Measurements from ENCODE around the gene PPP1R15B.

- TF ChIP-seq CTCF (IDR thresholded peaks at IDR 0.05; ENCODE audit: low read depth, low read length, missing input control): no peak
- no peak for TF ChIP-seq ATF3 (IDR thresholded peaks at IDR 0.05)
- no peak for TF ChIP-seq YY1 (IDR thresholded peaks at IDR 0.05)
- TF ChIP-seq RAD21 (IDR thresholded peaks at IDR 0.05): no peak
- no peak for TF ChIP-seq EGR1 (IDR thresholded peaks at IDR 0.05; ENCODE audit: low read depth in 2 of 2)
- no peak for TF ChIP-seq MAX (IDR thresholded peaks at IDR 0.05)
- TF ChIP-seq JUND (IDR thresholded peaks at IDR 0.05): no peak
- no peak for TF ChIP-seq TAF1 (conservative IDR thresholded peaks at IDR 0.05)
- TF ChIP-seq HNF4A (conservative IDR thresholded peaks at IDR 0.05): no peak
- no peak for TF ChIP-seq REST (IDR thresholded peaks at IDR 0.05)
- TF ChIP-seq GABPA (IDR thresholded peaks at IDR 0.05 in 1 of 2, conservative IDR thresholded peaks at IDR 0.05 in 1 of 2): no peak
- TF ChIP-seq HNF4G (IDR thresholded peaks at IDR 0.05): no peak
- no peak for TF ChIP-seq RXRA (IDR thresholded peaks at IDR 0.05)
Observed at GRCh38 chr1:204355913-204356312, 55.7 kb downstream of the PPP1R15B start.
